Panc1 (cell line): Measurements from ENCODE around the gene SPIN2B. TPM values are rescaled to one million over a fixed set of nuclear protein-coding genes. Genes with fewer than 3 reads are reported as not detected.

Experiments used
- ATAC-seq: fragments of 200-7000 bp; cut with Tn5 transposase; 2 replicates; pipeline ENCODE4 v1.9.1; 2020; ENCODE audit warnings: mild to moderate bottlenecking, moderate library complexity
- BruUV-seq: library from RNA; stranded (reverse); fragments of 400-500 nt; replicated peaks from 2 replicates; lab custom pipeline; 2021; lab: Mats Ljungman, UMichigan
- CTCF ChIA-PET: fragments of 300-600 bp; sonication (Branson Sonifier 250); formaldehyde crosslinking; loops from one replicate; lab custom pipeline; 2022; ENCODE audit warnings: antibody characterized with exemption; lab: Charles Lee
- POLR2A ChIA-PET: fragments of 300-600 bp; sonication (Branson Sonifier 250); formaldehyde crosslinking; loops from one replicate; lab custom pipeline; 2022; ENCODE audit warnings: antibody characterized with exemption; lab: Charles Lee
- DNase-seq: peaks from one replicate; pipeline ENCODE4 v3.0.0-alpha.2; 2010; ENCODE audit warnings: low read depth, low spot score
- H3K27ac ChIP-seq: 2 replicates; pipeline ENCODE4 v1.5.1; 2011; ENCODE audit warnings: mild to moderate bottlenecking, low read length, inconsistent platforms
- H3K27me3 ChIP-seq: fragments of 200-500 bp; sonication (Bioruptor generic); 2 replicates; pipeline ENCODE4 v1.6.0; 2014; ENCODE audit warnings: low read length, inconsistent platforms; ENCODE audit not compliant: control insufficient read depth, insufficient read depth
- H3K36me3 ChIP-seq: fragments of 200-500 bp; sonication (Bioruptor generic); 2 replicates; pipeline ENCODE4 v1.5.1; 2014; ENCODE audit warnings: inconsistent platforms, mild to moderate bottlenecking, low read length, moderate library complexity; ENCODE audit not compliant: control insufficient read depth, insufficient read depth
- H3K4me1 ChIP-seq: 2 replicates; pipeline ENCODE4 v1.5.1; 2011; ENCODE audit warnings: inconsistent platforms, mild to moderate bottlenecking, low read length, moderate library complexity; ENCODE audit not compliant: control insufficient read depth, insufficient read depth
- H3K4me3 ChIP-seq, 2 experiments: 2 replicates each; pipeline ENCODE4 v1.5.1; 2011 to 2012; ENCODE audit warnings: low read depth in 2 of 2, low read length in 2 of 2, mild to moderate bottlenecking in 2 of 2, inconsistent platforms in 1 of 2, moderate library complexity in 1 of 2
- H3K9me3 ChIP-seq: fragments of 200-500 bp; sonication (Bioruptor generic); 2 replicates; pipeline ENCODE4 v1.5.1; 2014; ENCODE audit warnings: low read depth, mild to moderate bottlenecking, inconsistent platforms, low read length, moderate library complexity; ENCODE audit not compliant: control insufficient read depth, insufficient read depth
- CTCF ChIP-seq: fragments of 450-650 bp; IDR thresholded peaks from 2 replicates; pipeline ENCODE4 v1.5.1; 2017; ENCODE audit warnings: mild to moderate bottlenecking
- POLR2AphosphoS5 ChIP-seq: IDR thresholded peaks from 2 replicates; pipeline ENCODE4 v1.6.1; 2012; ENCODE audit warnings: mild to moderate bottlenecking, low read depth, low read length, moderate library complexity
- REST ChIP-seq, 2 experiments: IDR thresholded peaks; 2 replicates each; pipeline ENCODE4 v1.6.1; 2011 to 2012; ENCODE audit warnings: low read depth in 2 of 2, control low read depth in 1 of 2, low read length in 1 of 2, mild to moderate bottlenecking in 1 of 2, moderate library complexity in 1 of 2; ENCODE audit not compliant: insufficient read depth in 1 of 2
- SIN3A ChIP-seq: IDR thresholded peaks from 2 replicates; pipeline ENCODE4 v1.6.1; 2012; ENCODE audit warnings: low read depth, mild to moderate bottlenecking, low read length, moderate library complexity, borderline replicate concordance; ENCODE audit not compliant: insufficient read depth
- TCF7L2 ChIP-seq: IDR thresholded peaks from 2 replicates; pipeline ENCODE4 v1.6.1; 2011; ENCODE audit warnings: mild to moderate bottlenecking, low read depth, low read length, inconsistent platforms
- in situ Hi-C: cut with HindIII; loops from 2 replicates; pipeline ENCODE4 v1.10.0; 2016; ENCODE audit warnings: low sequenced_read_pairs, low pct_unique_long_range_greater_than_20kb
- intact Hi-C: fragments of 100-400 bp; cut with micrococcal nuclease; formaldehyde crosslinking; loops from one replicate; pipeline ENCODE4 v1.10.0; 2022; ENCODE audit not compliant: unreplicated experiment
- total RNA-seq: library from RNA; stranded (reverse); gene quantifications from one replicate; pipeline ENCODE4 v1.2.1, GENCODE V29; 2021; ENCODE audit not compliant: unreplicated experiment

The SPIN2B gene
- total RNA-seq, 1 experiment from 2014 or later: 8.3 TPM

- Histone ChIP-seq H3K4me3 (no peak overlapping the region), H3K9me3 (no peaks in the 10 kb centered on the region), H3K4me1 (no peaks in the 10 kb centered on the region), H3K27me3 (no peaks in the 10 kb centered on the region), H3K36me3 (no peaks in the 10 kb centered on the region), H3K27ac (no peak overlapping the region)
- no peak for TF ChIP-seq SIN3A
- TF ChIP-seq TCF7L2: no peak
- TF ChIP-seq CTCF: no peak
- TF ChIP-seq REST (IDR thresholded peaks at IDR 0.05; ENCODE audit: insufficient read depth in 1 of 2, low read depth in 2 of 2, low read length in 1 of 2): no peak
- no peak for TF ChIP-seq POLR2AphosphoS5
- no TSS peak for BruUV-seq
- CTCF ChIA-PET: no interaction called here
- no peak for ATAC-seq
- intact Hi-C loops: no loop called here
- no peak for DNase-seq
- in situ Hi-C loops: no loop called here
- POLR2A ChIA-PET: no interaction called here
Observed at GRCh38 chrX:57074458-57074857, 46.9 kb downstream of the SPIN2B start.

- ChIA-PET CTCF (no interaction called here), POLR2A (no interaction called here)
- TF ChIP-seq REST (IDR thresholded peaks at IDR 0.05; ENCODE audit: insufficient read depth in 1 of 2, low read depth in 2 of 2, low read length in 1 of 2) (no peak), TCF7L2 (no peak)
- Histone ChIP-seq H3K27ac (no peak overlapping the region), H3K4me3 (no peak overlapping the region), H3K9me3 (no peaks in the 10 kb centered on the region), H3K27me3 (no peaks in the 10 kb centered on the region), H3K36me3 (no peaks in the 10 kb centered on the region), H3K4me1 (no peaks in the 10 kb centered on the region)
- ATAC-seq: no peak
- no TSS peak for BruUV-seq
- in situ Hi-C loops: no loop called here
- intact Hi-C loops: no loop called here
- DNase-seq: no peak
Observed at GRCh38 chrX:57070185-57070984, 51.0 kb downstream of the SPIN2B start.

Other genes starting within 250 kb of the SPIN2B start
- gene SPIN3, start 126.0 kb downstream of the SPIN2B start, total RNA-seq: 17.9 TPM
- 1.3 TPM for gene SPIN2A, start 15.8 kb upstream of the SPIN2B start, total RNA-seq
- 0.10 TPM for gene FAAH2, start 165.2 kb upstream of the SPIN2B start, total RNA-seq